T47D (cell line): ENCODE measurements around the gene VDAC1.

Source experiments
- DNase-seq, 2 experiments: peaks; one replicate each; pipeline versions ENCODE4 v3.0.0 to v3.0.0-alpha.2; 2011 to 2012; ENCODE audit warnings: low read depth in 1 of 2, low spot score in 1 of 2
- JUND ChIP-seq: IDR thresholded peaks from 2 replicates; pipeline ENCODE4 v1.6.1; 2012; ENCODE audit warnings: low read depth
- in situ Hi-C: cut with HindIII; loops from 2 replicates; pipeline ENCODE4 v1.10.0; 2016; ENCODE audit warnings: low sequenced_read_pairs, low pct_unique_long_range_greater_than_20kb

Gene VDAC1

GRCh38 chr5:134004626-134005416 is at the start of gene VDAC1:
VDAC1 (minus strand) TSS chr5:134004975; CDS start chr5:133993012, 11,963 bp downstream.
- TF ChIP-seq JUND: no peak
- in situ Hi-C loops: no loop called here
- peak; percentile 82 to 87 for DNase-seq

GRCh38 chr5:134053840-134054338 is 49.1 kb upstream of the VDAC1 start:
- in situ Hi-C loops: no loop called here
- no peak for DNase-seq
- TF ChIP-seq JUND: no peak

DNA sequence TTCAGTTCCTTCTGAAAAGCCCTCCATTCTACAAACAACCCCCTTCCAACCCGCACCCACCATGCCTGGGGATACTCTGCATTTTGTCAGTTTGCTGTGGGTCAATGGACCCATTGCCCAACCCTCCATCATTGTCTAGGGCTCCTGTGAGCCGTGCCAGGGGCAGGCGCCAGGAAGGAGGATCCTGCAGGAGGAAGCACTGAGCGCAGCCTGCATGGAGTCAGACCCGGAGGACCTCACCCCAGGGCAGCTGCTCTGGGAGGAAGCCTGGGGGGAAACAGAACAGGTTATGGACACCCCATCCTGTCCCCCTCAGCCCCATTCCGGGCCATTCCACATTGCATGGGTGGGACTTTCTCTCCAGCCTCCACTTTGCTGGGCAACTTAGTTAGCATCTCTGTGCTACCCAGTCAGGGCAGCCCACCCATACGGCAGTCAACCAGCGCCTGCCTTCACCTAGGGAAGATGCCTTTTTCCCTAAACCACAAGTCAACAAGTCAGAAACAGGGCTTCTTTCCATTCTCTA is 48.6 kb upstream of the VDAC1 start:
- TF ChIP-seq JUND: no peak

DNA sequence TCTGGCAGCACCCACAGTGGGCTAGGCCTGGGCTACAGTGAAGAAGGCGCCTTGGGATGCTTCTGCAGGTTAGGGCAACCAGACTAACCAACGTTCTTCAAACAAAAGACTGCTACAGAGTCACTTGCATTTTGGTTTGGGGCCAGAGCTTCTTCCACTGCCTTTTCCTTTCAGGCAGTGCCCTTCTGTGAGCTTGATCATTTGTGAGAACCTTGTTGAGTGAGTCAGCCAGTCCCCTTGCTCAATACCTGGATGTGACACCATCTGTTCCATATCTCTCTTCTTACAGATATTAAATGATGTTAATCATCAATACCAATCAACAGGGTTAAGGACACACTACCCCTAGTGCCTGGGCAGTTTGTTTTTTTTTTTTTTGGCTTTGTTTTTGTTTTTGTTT is 46.5 kb upstream of the VDAC1 start:
- no peak for TF ChIP-seq JUND
- in situ Hi-C loops: no loop called here
- DNase-seq: no peak

More for the DNA sequence above, 48.6 kb upstream of the VDAC1 start:
- in situ Hi-C loops: no loop called here
- no peak for DNase-seq

DNA sequence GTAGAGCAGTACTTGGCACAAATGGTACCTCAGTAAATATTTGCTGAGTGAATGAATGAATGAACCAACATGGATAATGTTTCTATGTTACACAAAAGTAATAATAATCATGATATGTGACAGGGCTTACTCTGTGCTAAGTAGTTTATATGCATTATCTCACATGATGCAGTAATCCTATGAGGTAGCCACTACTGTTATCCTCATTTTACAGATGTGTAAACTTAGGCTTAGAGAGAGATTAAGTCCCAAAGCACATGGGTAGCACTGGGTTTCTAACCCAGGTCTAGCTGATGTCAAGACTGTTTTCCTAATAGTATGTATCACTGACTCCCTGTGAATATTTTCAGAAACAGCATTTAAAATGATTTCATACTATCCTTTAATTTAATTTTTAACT is 44.1 kb upstream of the VDAC1 start:
- no peak for DNase-seq
- in situ Hi-C loops: no loop called here
- TF ChIP-seq JUND: no peak

- in situ Hi-C loops: no loop called here
- no peak for TF ChIP-seq JUND
- no peak for DNase-seq
Observed at GRCh38 chr5:134047687-134048056, 42.9 kb upstream of the VDAC1 start.

DNA sequence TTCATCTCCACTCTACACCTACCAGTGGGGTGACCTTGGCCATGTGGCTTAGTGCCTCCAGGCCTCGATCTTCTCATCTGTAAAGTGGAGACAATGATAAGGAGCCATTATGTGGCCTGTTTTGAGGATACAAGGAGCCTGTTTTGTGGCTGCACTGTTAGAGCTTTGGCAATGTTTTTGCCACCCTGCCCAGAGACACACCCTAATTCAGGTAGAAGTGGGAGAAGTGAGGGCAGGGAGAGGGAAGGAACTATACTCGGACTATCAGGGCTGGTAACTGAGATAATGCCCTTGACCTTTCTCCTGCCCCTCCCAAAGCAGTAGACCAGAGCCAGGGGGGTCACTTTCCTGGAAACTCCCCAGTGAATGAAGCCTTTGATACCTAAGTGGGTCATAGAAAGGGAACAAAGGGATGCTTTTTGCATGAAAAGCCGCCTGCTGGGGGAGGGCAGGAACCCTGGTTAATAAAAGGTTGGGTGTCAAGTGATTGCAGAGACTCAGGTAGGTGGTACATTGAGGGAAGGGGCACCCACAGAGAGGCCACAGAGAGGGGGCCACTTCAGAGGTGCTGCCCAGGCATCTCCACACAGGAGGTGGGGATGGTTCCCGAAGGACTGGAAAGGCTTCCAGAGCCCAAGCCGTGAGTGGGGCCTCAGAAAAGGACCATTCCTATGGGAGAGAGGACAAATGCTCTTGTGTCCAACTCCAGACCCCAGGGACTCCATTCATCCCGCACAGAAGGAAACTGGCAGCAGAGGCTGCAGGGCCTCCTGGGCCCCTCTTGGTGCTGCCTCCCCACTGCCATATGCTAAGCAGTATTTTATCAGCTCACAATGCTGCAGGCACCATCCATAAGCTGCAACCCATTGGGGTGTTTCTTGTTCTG is 42.3 kb upstream of the VDAC1 start:
- DNase-seq: no peak
- TF ChIP-seq JUND: no peak
- in situ Hi-C loops: no loop called here

- in situ Hi-C loops: no loop called here
- DNase-seq: no peak
- TF ChIP-seq JUND: no peak
Observed at GRCh38 chr5:134046330-134046729, 41.6 kb upstream of the VDAC1 start.

DNA sequence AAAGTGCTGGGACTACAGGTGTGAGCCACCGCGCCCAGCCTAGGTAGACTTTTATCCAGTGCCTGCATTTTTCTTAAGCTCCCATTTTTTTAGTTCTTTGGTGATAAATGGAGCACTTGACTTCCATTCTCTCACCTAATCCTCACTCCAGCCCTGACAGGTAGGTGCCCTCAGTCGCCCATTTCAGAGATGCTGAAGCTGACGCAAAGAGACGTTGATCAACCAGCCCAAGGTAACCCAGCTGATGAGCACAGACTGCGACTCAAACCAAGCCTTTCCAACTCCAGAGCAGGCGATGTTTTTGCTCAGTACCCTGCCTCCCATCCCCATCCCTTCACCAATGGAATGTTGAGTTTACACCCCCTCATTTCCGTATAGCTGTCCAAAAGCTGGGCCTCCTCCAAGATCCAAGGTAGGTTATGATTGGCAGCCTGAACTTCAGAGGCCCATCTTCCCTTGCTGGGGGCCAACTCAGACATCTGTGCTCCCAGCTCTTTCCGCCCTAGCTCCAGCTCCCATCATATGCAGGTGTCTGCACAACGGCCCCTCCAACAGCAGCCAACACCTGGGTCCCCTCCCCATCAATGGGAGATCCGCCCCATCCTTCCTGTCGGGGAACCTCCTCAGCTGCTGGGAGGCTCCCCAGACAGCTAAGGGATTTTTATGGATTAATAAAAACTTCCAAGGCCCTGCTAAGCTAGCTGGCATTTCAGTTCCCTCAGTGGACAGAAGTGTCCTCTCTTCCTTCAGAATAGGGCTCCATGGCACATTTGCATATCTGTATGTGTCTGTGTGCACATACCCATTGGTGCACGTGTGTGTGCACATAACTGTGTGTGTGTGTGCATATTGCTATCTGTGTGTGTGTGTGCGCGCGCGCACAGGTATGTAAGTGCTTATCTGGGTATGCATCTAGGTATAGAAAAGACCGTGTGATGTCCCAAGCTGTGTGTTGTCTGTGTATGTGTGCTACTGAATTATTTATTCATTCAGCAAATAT is 39.3 kb upstream of the VDAC1 start:
- no peak for TF ChIP-seq JUND
- no peak for DNase-seq
- in situ Hi-C loops: no loop called here

DNA sequence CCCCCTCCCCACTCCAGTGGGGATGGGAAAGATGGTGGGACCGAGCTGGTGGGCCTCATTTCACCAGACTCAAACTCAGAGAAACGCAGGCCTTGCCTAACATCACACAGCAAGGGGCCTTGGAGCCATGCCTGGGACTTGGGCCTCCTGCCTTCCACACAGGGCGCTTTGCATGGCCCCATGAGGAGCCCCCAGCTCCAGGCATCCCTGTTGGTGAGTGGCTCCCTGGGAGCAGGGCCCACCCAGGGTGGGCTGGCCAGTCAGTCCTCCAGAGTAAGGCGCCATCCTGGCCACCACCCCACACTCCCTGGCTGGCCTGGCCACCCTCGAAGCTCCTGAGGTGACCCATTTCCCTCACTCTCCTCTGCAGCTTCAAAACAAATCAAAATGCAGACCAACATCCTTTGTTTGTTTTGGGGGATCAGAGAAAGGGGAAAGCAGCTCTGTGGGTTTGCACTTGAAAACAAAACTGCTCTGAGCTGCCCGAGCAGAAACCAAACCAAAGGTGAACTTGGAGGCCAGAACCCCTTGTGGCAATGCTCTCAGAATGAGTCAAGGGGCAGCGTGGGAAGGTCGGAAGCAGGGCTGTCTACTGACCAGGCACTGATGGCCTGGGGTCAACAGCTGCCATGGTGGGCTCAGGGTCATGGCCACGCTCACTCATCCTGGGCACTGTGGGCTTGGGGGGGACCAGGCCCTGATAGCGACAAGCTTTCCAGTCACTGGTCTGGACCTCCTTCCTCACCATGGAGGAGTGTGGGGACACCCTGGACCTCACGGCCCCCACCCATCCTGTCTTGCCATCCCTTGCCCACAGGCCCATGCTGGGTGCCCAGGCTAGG is 37.0 kb upstream of the VDAC1 start:
- in situ Hi-C loops: no loop called here
- no peak for DNase-seq
- no peak for TF ChIP-seq JUND

- in situ Hi-C loops: no loop called here
- peak in 1 of 2 experiments; percentile 64 for DNase-seq
- no peak for TF ChIP-seq JUND
Observed at GRCh38 chr5:134038138-134038537, 33.4 kb upstream of the VDAC1 start.
